Measurements from ENCODE around the gene GIGYF2.

GIGYF2 gene

DNA sequence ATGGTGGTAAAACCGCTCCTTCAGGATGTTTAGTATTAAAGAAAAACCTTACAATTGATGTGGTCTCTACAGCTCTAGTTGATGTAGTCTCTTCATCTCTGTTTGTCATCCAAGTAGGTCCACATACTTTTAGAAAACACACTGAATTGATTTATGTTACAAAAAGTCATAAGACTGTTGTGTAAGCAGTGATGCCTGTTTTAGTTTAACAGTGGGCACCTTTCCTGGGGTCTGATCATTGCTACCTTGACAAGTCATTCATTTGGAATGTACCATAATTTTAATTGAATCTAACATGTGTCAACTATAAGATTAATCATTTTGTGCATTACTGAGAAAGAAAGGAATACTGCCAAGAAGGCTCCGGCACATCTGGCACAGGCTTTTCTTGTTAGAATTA lies 34.3 kb downstream of the GIGYF2 start:
- TF ChIP-seq, protein P1, sequence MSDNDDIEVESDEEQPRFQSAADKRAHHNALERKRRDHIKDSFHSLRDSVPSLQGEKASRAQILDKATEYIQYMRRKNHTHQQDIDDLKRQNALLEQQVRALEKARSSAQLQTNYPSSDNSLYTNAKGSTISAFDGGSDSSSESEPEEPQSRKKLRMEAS (IDR thresholded peaks at IDR 0.05; ENCODE audit: low read depth, low read length): no peak
- no peak for TF ChIP-seq POLR2A (IDR thresholded peaks at IDR 0.05; ENCODE audit: extremely low read depth, insufficient read length)
- no peak for TF ChIP-seq MYC (IDR thresholded peaks at IDR 0.05; ENCODE audit: low read depth, low read length)
- TF ChIP-seq CTCF (IDR thresholded peaks at IDR 0.05; ENCODE audit: low read depth, low read length): no peak
- no peak overlapping the region for H3K4me3 ChIP-seq (ENCODE audit: low read depth, low read length)
- DNase-seq (ENCODE audit: low read depth): no peak

DNA sequence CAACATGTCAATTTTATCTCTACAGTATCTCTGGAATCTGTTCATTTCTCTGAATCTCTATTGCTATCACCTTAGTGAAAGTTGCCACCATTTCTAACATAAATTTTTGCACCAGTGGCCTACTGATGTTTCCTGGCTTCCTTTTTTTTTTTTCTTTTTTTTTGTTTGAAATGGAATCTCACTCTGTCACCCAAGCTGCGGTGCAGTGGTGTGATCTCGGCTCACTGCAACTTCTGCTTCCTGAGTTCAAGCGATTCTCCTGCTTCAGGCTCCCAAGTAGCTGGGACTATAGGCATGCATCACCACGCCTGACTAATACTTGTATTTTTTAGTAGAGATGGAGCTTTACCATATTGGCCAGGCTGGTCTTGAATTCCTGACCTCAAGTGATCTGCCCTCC lies 44.2 kb downstream of the GIGYF2 start:
- TF ChIP-seq, protein P1 (IDR thresholded peaks at IDR 0.05; ENCODE audit: low read depth, low read length): no peak
- TF ChIP-seq MYC (IDR thresholded peaks at IDR 0.05; ENCODE audit: low read depth, low read length) (no peak), POLR2A (IDR thresholded peaks at IDR 0.05; ENCODE audit: extremely low read depth, insufficient read length) (no peak), CTCF (IDR thresholded peaks at IDR 0.05; ENCODE audit: low read depth, low read length) (no peak)
- DNase-seq (ENCODE audit: low read depth): no peak
- no peak overlapping the region for H3K4me3 ChIP-seq (ENCODE audit: low read depth, low read length)

GRCh38 chr2:232741972-232742371 lies 44.8 kb downstream of the GIGYF2 start:
- no peak for DNase-seq (ENCODE audit: low read depth)
- TF ChIP-seq, protein P1 (IDR thresholded peaks at IDR 0.05; ENCODE audit: low read depth, low read length): no peak
- TF ChIP-seq CTCF (IDR thresholded peaks at IDR 0.05; ENCODE audit: low read depth, low read length): no peak
- no peak for TF ChIP-seq MYC (IDR thresholded peaks at IDR 0.05; ENCODE audit: low read depth, low read length)
- TF ChIP-seq POLR2A (IDR thresholded peaks at IDR 0.05; ENCODE audit: extremely low read depth, insufficient read length): no peak
- H3K4me3 ChIP-seq (ENCODE audit: low read depth, low read length): no peak overlapping the region

DNA sequence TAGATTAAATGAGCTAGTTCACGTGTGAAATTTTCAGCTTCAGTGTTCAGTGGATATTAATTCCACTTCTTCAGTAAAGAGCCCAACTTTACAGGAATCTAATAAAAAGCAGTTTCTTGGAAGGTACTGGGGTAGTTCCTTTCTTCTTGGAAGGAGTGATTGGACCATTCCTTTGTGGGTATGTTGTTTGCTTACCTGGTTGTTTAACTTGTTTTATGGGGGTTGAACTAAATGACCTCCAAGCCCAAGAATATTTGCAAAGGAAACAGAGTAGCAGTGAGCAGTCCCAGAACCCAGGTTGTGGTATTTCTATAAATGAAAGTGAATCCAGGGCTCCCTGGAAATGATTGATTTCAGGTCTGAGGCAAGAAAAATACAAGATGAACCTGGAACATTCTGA lies 47.8 kb downstream of the GIGYF2 start:
- TF ChIP-seq MYC (IDR thresholded peaks at IDR 0.05; ENCODE audit: low read depth, low read length): no peak
- TF ChIP-seq, protein P1 (IDR thresholded peaks at IDR 0.05; ENCODE audit: low read depth, low read length): no peak
- no peak for TF ChIP-seq CTCF (IDR thresholded peaks at IDR 0.05; ENCODE audit: low read depth, low read length)
- no peak for TF ChIP-seq POLR2A (IDR thresholded peaks at IDR 0.05; ENCODE audit: extremely low read depth, insufficient read length)
- no peak for DNase-seq (ENCODE audit: low read depth)
- H3K4me3 ChIP-seq (ENCODE audit: low read depth, low read length): no peak overlapping the region

DNA sequence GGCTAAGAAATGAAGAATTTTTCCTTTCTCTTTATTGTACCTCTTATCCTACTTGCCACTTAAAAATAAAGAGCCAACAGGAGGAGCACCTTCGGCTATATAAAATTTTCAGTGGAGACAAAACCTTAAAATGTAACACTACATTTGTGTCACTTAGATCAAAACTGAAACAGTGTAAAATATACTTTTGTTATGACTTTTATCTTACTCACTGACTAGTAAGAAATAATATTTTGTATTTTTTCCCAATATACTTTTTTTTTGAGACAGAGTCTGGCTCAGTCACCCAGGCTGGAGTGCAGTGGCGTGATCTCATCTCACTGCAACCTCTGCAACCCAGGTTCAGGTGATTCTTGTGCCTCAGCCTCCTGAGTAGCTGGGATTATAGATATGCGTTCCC lies 50.9 kb downstream of the GIGYF2 start:
- TF ChIP-seq MYC (IDR thresholded peaks at IDR 0.05; ENCODE audit: low read depth, low read length) (no peak), POLR2A (IDR thresholded peaks at IDR 0.05; ENCODE audit: extremely low read depth, insufficient read length) (no peak), CTCF (IDR thresholded peaks at IDR 0.05; ENCODE audit: low read depth, low read length) (no peak)
- TF ChIP-seq, protein P1 (IDR thresholded peaks at IDR 0.05; ENCODE audit: low read depth, low read length): no peak
- no peak for DNase-seq (ENCODE audit: low read depth)
- no peak overlapping the region for H3K4me3 ChIP-seq (ENCODE audit: low read depth, low read length)

DNA sequence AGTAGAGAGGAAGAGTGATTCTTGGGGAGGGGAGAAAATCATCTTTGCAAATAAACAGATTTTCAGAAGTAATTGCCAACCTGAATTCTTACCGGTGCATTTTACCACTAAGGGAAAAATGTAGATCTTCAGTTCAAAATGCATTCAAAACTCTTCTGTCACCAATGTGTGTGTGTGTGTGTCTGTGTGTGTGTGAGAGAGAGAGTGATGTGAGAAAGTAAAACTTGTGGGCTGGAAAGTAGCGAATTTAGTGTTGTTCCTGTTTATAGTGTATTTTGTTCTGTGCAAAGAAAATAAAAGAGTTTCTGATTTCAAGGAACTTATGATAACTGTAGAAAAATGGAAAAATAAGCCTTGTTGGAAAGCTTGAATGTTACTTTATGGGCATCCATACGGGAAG lies 52.2 kb downstream of the GIGYF2 start:
- H3K4me3 ChIP-seq (ENCODE audit: low read depth, low read length): no peak overlapping the region
- TF ChIP-seq POLR2A (IDR thresholded peaks at IDR 0.05; ENCODE audit: extremely low read depth, insufficient read length): no peak
- TF ChIP-seq, protein P1 (IDR thresholded peaks at IDR 0.05; ENCODE audit: low read depth, low read length): no peak
- TF ChIP-seq MYC (IDR thresholded peaks at IDR 0.05; ENCODE audit: low read depth, low read length): no peak
- no peak for TF ChIP-seq CTCF (IDR thresholded peaks at IDR 0.05; ENCODE audit: low read depth, low read length)
- no peak for DNase-seq (ENCODE audit: low read depth)

Measured in NB4 (cell line).